Glomerular endothelial cell (primary cell): ENCODE results near the gene PIGN. TPM values are rescaled to one million over a fixed set of nuclear protein-coding genes. Genes with fewer than 3 reads are reported as not detected.

Experiments
- DNase-seq: peaks from one replicate; pipeline ENCODE4 v3.0.0-alpha.2; 2011; ENCODE audit warnings: low read depth, low spot score; ENCODE audit errors: extremely low read depth
- total RNA-seq: library from RNA; depleted of rRNA; stranded (reverse); fragments of >200 nt; gene quantifications from 2 replicates; pipeline ENCODE4 v1.2.3, GENCODE V29; 2015

PIGN gene
- total RNA-seq, 1 donor from 2014 or later, result 30.1 TPM

GRCh38 chr18:62118328-62118727 is 68.5 kb downstream of the PIGN start:
- no peak for DNase-seq

- no peak for DNase-seq
These were observed 77.2 kb downstream of the PIGN start for GRCh38 chr18:62109676-62110075.

GRCh38 chr18:62107881-62108280 is 79.0 kb downstream of the PIGN start:
- DNase-seq, result no peak

- DNase-seq, result no peak
These were observed 80.6 kb downstream of the PIGN start for GRCh38 chr18:62106271-62106670.

GRCh38 chr18:62105376-62105775 is 81.5 kb downstream of the PIGN start:
- DNase-seq, result no peak

GRCh38 chr18:62102221-62102620 is 84.6 kb downstream of the PIGN start:
- no peak for DNase-seq

- no peak for DNase-seq
These were observed 85.5 kb downstream of the PIGN start for GRCh38 chr18:62101321-62101721.

- no peak for DNase-seq
These were observed 87.9 kb downstream of the PIGN start for GRCh38 chr18:62098960-62099359.

- no peak for DNase-seq
These were observed 89.2 kb downstream of the PIGN start for GRCh38 chr18:62097698-62098097.

GRCh38 chr18:62091487-62092120 is 95.3 kb downstream of the PIGN start:
- DNase-seq, result peak; percentile 39

GRCh38 chr18:62089174-62089573 is 97.7 kb downstream of the PIGN start:
- DNase-seq, result no peak

GRCh38 chr18:62088156-62088555 is 98.7 kb downstream of the PIGN start:
- no peak for DNase-seq

- DNase-seq, result no peak
These were observed 101.1 kb downstream of the PIGN start for GRCh38 chr18:62085756-62086155.

- no peak for DNase-seq
These were observed 105.0 kb downstream of the PIGN start for GRCh38 chr18:62081761-62082294.

- no peak for DNase-seq
These were observed 105.6 kb downstream of the PIGN start for GRCh38 chr18:62081248-62081647.

GRCh38 chr18:62080172-62080900 is 106.5 kb downstream of the PIGN start:
- DNase-seq, result no peak

- DNase-seq, result no peak
These were observed 113.2 kb downstream of the PIGN start for GRCh38 chr18:62073461-62074281.

GRCh38 chr18:62072370-62072769 is 114.5 kb downstream of the PIGN start:
- DNase-seq, result no peak

- no peak for DNase-seq
These were observed 115.8 kb downstream of the PIGN start for GRCh38 chr18:62071071-62071470.

GRCh38 chr18:62070302-62070701 is 116.6 kb downstream of the PIGN start:
- DNase-seq, result no peak

- no peak for DNase-seq
These were observed 117.3 kb downstream of the PIGN start for GRCh38 chr18:62069556-62069955.
